ENCODE data around the gene GPR180. TPM values are rescaled to one million over a fixed set of nuclear protein-coding genes. Genes with fewer than 3 reads are reported as not detected.

Gene GPR180
- total RNA-seq, 2 experiments from 2014 or later = 8.0 to 8.6 TPM

Other genes with a start within 250 kb of the GPR180 start
- under 1 TPM; 0.12 to 0.14 TPM for gene DCT, start 122.2 kb upstream of the GPR180 start, total RNA-seq
- gene TGDS, start 5.7 kb upstream of the GPR180 start, total RNA-seq = 10 to 100 TPM; 23.4 to 24.2 TPM
- gene SOX21, start 110.7 kb downstream of the GPR180 start, total RNA-seq = not detected